ENCODE data around the gene PNP. TPM values are rescaled to one million over a fixed set of nuclear protein-coding genes. Genes with fewer than 3 reads are reported as not detected.

Gene PNP
- total RNA-seq, 1 experiment from 2014 or later: 87.5 TPM

- H3K9me3 ChIP-seq (ENCODE audit: control insufficient read depth, low read depth, low read length): no peaks in the 10 kb centered on the region
- no peak overlapping the region for H3K56ac ChIP-seq (ENCODE audit: insufficient read length, low read depth, low read length)
- H3K18ac ChIP-seq (ENCODE audit: insufficient read length, low read depth, low read length): no peak overlapping the region
- no peaks in the 10 kb centered on the region for H3K79me1 ChIP-seq (ENCODE audit: insufficient read depth, low read depth, low read length, poor library complexity, severe bottlenecking)
- H3K27ac Mint-ChIP-seq: no peak overlapping the region; a peak in 1 of 7 replicates
- no peak overlapping the region for H4K5ac ChIP-seq (ENCODE audit: insufficient read length, low read depth, low read length)
- H4K91ac ChIP-seq (ENCODE audit: insufficient read length, low read depth, low read length): no peak overlapping the region
- H3K9me3 Mint-ChIP-seq: no peaks in the 10 kb centered on the region
- H4K8ac ChIP-seq (replicated peaks; ENCODE audit: insufficient read length, low read depth, low read length): no peak overlapping the region
- H2BK5ac ChIP-seq (ENCODE audit: insufficient read length, low read length): no peak overlapping the region
- no peaks in the 10 kb centered on the region for H3K36me3 Mint-ChIP-seq (ENCODE audit: insufficient read depth in 1 of 3, low read depth in 3 of 3)
- H2AK5ac ChIP-seq (ENCODE audit: insufficient read length, low read length): no peak overlapping the region
- H3K23ac ChIP-seq (ENCODE audit: insufficient read length, low read depth, low read length): no peak overlapping the region
- no peak overlapping the region for H3K4ac ChIP-seq (ENCODE audit: low read depth, low read length)
- H3K27me3 ChIP-seq (ENCODE audit: insufficient read depth, low read length): no peaks in the 10 kb centered on the region
- no peak overlapping the region for H2BK12ac ChIP-seq (ENCODE audit: insufficient read length, low read depth, low read length)
- H3K4me2 ChIP-seq (ENCODE audit: insufficient read depth, insufficient read length, low read length): no peak overlapping the region
- no peak overlapping the region for H2BK15ac ChIP-seq (ENCODE audit: low read depth, low read length)
- no peak for TF ChIP-seq CTCF (conservative IDR thresholded peaks at IDR 0.05)
- no peaks in the 10 kb centered on the region for H3K4me1 ChIP-seq (ENCODE audit: insufficient read depth, low read length)
- H2BK120ac ChIP-seq (ENCODE audit: low read depth, low read length, poor library complexity, severe bottlenecking): no peak overlapping the region
- H2AFZ ChIP-seq (ENCODE audit: low read length): no peak overlapping the region
- H3K23me2 ChIP-seq (ENCODE audit: insufficient read length, low read depth, low read length, poor library complexity, severe bottlenecking): no peaks in the 10 kb centered on the region
- DNase-seq: no peak
- H3K9ac ChIP-seq (ENCODE audit: extremely low read depth, insufficient read length, low read length): no peak overlapping the region
- no peak overlapping the region for H3K14ac ChIP-seq (ENCODE audit: insufficient read depth, low read length)
- H4K20me1 ChIP-seq (ENCODE audit: control insufficient read depth, insufficient read depth, insufficient read length): no peaks in the 10 kb centered on the region
- no peak overlapping the region for H3T11ph ChIP-seq (ENCODE audit: low read length)
- H3K4me1 Mint-ChIP-seq: peaks cover 13 to 21% of the 10 kb centered on the region in 2 experiments
- no peak overlapping the region for H3K27ac ChIP-seq (ENCODE audit: insufficient read length, low read depth, low read length)
- no peaks in the 10 kb centered on the region for H3K79me2 ChIP-seq (ENCODE audit: insufficient read depth, low read length)
- H2BK20ac ChIP-seq (ENCODE audit: low read depth, low read length, poor library complexity, severe bottlenecking): no peak overlapping the region
- H3K27me3 Mint-ChIP-seq (ENCODE audit: low read depth): no peaks in the 10 kb centered on the region
- WGBS (ENCODE audit: extremely low coverage, insufficient read length, low lambda C conversion rate): no CpG with 5 or more reads among the region's 1 CpG
- H3K4me3 Mint-ChIP-seq: no peak overlapping the region
Observed at GRCh38 chr14:20419419-20419818, 49.8 kb upstream of the PNP start.

Data from H9 (cell line).